Measurements from ENCODE around the gene TP73.

DNA sequence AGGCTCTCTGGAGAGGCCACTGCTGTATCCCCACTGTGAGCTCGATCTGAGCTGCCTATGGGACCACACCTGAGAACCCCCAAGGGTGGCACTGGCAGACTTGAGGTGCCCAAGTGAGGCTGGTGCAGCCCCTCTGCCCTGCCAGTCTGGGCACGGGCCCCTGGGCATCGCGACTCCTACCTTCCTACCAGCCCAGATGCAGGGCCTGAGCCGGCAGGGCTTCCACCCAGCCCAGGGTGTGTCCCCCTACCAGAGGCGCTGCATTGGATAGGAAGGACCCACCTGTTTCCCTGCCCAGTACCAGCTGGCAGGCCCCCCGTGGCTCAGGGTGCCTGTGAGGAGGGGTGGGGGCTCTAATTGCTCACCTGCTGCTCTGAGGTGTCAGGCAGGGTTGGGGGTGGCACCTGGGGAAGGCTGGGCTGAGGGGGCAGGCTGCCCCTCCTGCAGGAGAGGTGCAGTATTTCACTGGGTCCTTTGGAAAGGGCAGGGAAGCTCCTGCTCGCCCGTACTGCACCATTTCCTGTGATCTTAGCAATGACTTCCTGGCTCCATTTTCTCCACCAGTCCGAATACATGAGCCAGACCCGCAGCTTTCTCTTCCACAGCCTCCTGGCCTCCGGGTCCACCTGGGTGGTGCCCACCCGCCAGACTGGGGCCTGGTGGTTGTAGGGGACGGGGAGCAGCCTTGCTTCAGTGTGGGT lies 11.8 kb downstream of the TP73 start:
- TF ChIP-seq, protein P1, sequence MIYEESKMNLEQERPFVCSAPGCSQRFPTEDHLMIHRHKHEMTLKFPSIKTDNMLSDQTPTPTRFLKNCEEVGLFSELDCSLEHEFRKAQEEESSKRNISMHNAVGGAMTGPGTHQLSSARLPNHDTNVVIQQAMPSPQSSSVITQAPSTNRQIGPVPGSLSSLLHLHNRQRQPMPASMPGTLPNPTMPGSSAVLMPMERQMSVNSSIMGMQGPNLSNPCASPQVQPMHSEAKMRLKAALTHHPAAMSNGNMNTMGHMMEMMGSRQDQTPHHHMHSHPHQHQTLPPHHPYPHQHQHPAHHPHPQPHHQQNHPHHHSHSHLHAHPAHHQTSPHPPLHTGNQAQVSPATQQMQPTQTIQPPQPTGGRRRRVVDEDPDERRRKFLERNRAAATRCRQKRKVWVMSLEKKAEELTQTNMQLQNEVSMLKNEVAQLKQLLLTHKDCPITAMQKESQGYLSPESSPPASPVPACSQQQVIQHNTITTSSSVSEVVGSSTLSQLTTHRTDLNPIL (CRISPR knock-in tag; IDR thresholded peaks at IDR 0.05; ENCODE audit: low read depth) = no peak
- TF ChIP-seq ZNF565 (CRISPR knock-in tag; conservative IDR thresholded peaks at IDR 0.05; ENCODE audit: low read depth) (no peak), ZNF70 (CRISPR knock-in tag; IDR thresholded peaks at IDR 0.05) (no peak), ARNTL (CRISPR knock-in tag; IDR thresholded peaks at IDR 0.05; ENCODE audit: borderline replicate concordance, low read depth) (no peak), PATZ1 (CRISPR knock-in tag; IDR thresholded peaks at IDR 0.05; ENCODE audit: borderline replicate concordance) (no peak), RARB (CRISPR knock-in tag; IDR thresholded peaks at IDR 0.05) (no peak), BACH2 (CRISPR knock-in tag; IDR thresholded peaks at IDR 0.05; ENCODE audit: borderline replicate concordance) (no peak)
- TF ChIP-seq, protein P2, sequence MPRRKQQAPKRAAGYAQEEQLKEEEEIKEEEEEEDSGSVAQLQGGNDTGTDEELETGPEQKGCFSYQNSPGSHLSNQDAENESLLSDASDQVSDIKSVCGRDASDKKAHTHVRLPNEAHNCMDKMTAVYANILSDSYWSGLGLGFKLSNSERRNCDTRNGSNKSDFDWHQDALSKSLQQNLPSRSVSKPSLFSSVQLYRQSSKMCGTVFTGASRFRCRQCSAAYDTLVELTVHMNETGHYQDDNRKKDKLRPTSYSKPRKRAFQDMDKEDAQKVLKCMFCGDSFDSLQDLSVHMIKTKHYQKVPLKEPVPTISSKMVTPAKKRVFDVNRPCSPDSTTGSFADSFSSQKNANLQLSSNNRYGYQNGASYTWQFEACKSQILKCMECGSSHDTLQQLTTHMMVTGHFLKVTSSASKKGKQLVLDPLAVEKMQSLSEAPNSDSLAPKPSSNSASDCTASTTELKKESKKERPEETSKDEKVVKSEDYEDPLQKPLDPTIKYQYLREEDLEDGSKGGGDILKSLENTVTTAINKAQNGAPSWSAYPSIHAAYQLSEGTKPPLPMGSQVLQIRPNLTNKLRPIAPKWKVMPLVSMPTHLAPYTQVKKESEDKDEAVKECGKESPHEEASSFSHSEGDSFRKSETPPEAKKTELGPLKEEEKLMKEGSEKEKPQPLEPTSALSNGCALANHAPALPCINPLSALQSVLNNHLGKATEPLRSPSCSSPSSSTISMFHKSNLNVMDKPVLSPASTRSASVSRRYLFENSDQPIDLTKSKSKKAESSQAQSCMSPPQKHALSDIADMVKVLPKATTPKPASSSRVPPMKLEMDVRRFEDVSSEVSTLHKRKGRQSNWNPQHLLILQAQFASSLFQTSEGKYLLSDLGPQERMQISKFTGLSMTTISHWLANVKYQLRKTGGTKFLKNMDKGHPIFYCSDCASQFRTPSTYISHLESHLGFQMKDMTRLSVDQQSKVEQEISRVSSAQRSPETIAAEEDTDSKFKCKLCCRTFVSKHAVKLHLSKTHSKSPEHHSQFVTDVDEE (CRISPR knock-in tag; IDR thresholded peaks at IDR 0.05) = no peak

Measured in SK-N-SH treated with all-trans-retinoic acid at 6 μM for 48 hours (cell line).